ENCODE results near the gene NPR2.

DNA sequence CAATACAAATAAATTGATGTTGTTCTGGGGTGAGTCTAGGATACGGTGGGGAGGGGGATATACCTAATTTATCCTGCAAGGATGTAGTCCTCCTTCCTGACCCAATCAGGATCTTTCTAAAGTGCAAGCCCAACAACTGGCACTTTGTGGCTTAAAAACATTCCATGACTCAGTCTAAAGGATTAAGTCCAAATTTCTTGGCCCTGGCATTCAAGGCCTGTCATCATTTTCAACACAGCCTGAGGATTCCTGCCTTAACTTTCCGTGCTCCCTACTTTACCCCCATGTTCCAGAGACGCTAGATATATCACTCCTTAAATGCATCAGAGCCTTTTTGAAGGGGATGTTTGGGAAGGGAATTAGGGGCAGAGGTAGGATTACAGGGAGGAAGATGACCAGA lies 36.1 kb downstream of the NPR2 start:
- TF ChIP-seq, protein P1, sequence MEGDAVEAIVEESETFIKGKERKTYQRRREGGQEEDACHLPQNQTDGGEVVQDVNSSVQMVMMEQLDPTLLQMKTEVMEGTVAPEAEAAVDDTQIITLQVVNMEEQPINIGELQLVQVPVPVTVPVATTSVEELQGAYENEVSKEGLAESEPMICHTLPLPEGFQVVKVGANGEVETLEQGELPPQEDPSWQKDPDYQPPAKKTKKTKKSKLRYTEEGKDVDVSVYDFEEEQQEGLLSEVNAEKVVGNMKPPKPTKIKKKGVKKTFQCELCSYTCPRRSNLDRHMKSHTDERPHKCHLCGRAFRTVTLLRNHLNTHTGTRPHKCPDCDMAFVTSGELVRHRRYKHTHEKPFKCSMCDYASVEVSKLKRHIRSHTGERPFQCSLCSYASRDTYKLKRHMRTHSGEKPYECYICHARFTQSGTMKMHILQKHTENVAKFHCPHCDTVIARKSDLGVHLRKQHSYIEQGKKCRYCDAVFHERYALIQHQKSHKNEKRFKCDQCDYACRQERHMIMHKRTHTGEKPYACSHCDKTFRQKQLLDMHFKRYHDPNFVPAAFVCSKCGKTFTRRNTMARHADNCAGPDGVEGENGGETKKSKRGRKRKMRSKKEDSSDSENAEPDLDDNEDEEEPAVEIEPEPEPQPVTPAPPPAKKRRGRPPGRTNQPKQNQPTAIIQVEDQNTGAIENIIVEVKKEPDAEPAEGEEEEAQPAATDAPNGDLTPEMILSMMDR (IDR thresholded peaks at IDR 0.05) = no peak
- TF ChIP-seq POLR2A (IDR thresholded peaks at IDR 0.05) = no peak
